Progenitor cell of endocrine pancreas (in vitro differentiated cells): ENCODE measurements around the gene SH2B3. TPM values are rescaled to one million over a fixed set of nuclear protein-coding genes. Genes with fewer than 3 reads are reported as not detected.

Experiments used
- DNase-seq: peaks from one replicate; pipeline ENCODE4 v3.0.0; 2021; ENCODE audit warnings: low spot score; ENCODE audit not compliant: unreplicated experiment
- H3K27ac Mint-ChIP-seq: 2 replicates; pipeline ENCODE4 v1.8.0; 2021; ENCODE audit warnings: mild to moderate bottlenecking, moderate library complexity, mixed read lengths
- H3K27me3 Mint-ChIP-seq: 2 replicates; pipeline ENCODE4 v1.8.0; 2021; ENCODE audit warnings: mixed read lengths
- H3K36me3 Mint-ChIP-seq: 2 replicates; pipeline ENCODE4 v1.8.0; 2022; ENCODE audit warnings: mixed read lengths; ENCODE audit not compliant: insufficient read depth
- H3K4me1 Mint-ChIP-seq: 2 replicates; pipeline ENCODE4 v1.8.0; 2021; ENCODE audit warnings: low read depth, mixed read lengths
- H3K4me3 Mint-ChIP-seq: 2 replicates; pipeline ENCODE4 v1.8.0; 2021; ENCODE audit warnings: low read depth, mild to moderate bottlenecking, moderate library complexity, mixed read lengths
- H3K9me3 Mint-ChIP-seq: 2 replicates; pipeline ENCODE4 v1.8.0; 2021; ENCODE audit warnings: low read depth, mixed read lengths
- total RNA-seq: library from RNA; stranded (reverse); gene quantifications from 2 replicates; pipeline ENCODE4 v1.2.1, GENCODE V29; 2021
- TF ChIP-seq, protein P1 (sequence below): fragments of 200-600 bp; sonication (generic); IDR thresholded peaks from one replicate; pipeline ENCODE4 v1.5.0; 2021; ENCODE audit warnings: antibody characterized with exemption, mild to moderate bottlenecking; ENCODE audit not compliant: unreplicated experiment

SH2B3 gene
- total RNA-seq, 1 donor from 2014 or later, result 0.72 TPM

- peaks cover 1% of the 10 kb centered on the region for H3K4me1 Mint-ChIP-seq
- H3K4me3 Mint-ChIP-seq, result no peak overlapping the region
- DNase-seq, result no peak
- H3K27me3 Mint-ChIP-seq, result peaks cover 23% of the 10 kb centered on the region
- no peaks in the 10 kb centered on the region for H3K9me3 Mint-ChIP-seq
- no peaks in the 10 kb centered on the region for H3K36me3 Mint-ChIP-seq
- TF ChIP-seq, protein P1, sequence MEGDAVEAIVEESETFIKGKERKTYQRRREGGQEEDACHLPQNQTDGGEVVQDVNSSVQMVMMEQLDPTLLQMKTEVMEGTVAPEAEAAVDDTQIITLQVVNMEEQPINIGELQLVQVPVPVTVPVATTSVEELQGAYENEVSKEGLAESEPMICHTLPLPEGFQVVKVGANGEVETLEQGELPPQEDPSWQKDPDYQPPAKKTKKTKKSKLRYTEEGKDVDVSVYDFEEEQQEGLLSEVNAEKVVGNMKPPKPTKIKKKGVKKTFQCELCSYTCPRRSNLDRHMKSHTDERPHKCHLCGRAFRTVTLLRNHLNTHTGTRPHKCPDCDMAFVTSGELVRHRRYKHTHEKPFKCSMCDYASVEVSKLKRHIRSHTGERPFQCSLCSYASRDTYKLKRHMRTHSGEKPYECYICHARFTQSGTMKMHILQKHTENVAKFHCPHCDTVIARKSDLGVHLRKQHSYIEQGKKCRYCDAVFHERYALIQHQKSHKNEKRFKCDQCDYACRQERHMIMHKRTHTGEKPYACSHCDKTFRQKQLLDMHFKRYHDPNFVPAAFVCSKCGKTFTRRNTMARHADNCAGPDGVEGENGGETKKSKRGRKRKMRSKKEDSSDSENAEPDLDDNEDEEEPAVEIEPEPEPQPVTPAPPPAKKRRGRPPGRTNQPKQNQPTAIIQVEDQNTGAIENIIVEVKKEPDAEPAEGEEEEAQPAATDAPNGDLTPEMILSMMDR, result no peak
- H3K27ac Mint-ChIP-seq, result no peak overlapping the region
Measured at GRCh38 chr12:111428081-111428727, 22.5 kb downstream of the SH2B3 start.

GRCh38 chr12:111428728-111429175 lies 23.0 kb downstream of the SH2B3 start:
- DNase-seq, result no peak
- Mint-ChIP-seq H3K4me3 (no peak overlapping the region), H3K27ac (no peak overlapping the region), H3K27me3 (peaks cover 23% of the 10 kb centered on the region), H3K36me3 (no peaks in the 10 kb centered on the region), H3K4me1 (peaks cover 1% of the 10 kb centered on the region), H3K9me3 (no peaks in the 10 kb centered on the region)
- TF ChIP-seq, protein P1, result no peak

GRCh38 chr12:111429828-111430432 lies 24.2 kb downstream of the SH2B3 start:
- TF ChIP-seq, protein P1, result no peak
- Mint-ChIP-seq H3K27me3 (peaks cover 27% of the 10 kb centered on the region), H3K27ac (no peak overlapping the region), H3K4me1 (peaks cover 9% of the 10 kb centered on the region), H3K9me3 (no peaks in the 10 kb centered on the region), H3K36me3 (no peaks in the 10 kb centered on the region), H3K4me3 (no peak overlapping the region)
- no peak for DNase-seq

DNA sequence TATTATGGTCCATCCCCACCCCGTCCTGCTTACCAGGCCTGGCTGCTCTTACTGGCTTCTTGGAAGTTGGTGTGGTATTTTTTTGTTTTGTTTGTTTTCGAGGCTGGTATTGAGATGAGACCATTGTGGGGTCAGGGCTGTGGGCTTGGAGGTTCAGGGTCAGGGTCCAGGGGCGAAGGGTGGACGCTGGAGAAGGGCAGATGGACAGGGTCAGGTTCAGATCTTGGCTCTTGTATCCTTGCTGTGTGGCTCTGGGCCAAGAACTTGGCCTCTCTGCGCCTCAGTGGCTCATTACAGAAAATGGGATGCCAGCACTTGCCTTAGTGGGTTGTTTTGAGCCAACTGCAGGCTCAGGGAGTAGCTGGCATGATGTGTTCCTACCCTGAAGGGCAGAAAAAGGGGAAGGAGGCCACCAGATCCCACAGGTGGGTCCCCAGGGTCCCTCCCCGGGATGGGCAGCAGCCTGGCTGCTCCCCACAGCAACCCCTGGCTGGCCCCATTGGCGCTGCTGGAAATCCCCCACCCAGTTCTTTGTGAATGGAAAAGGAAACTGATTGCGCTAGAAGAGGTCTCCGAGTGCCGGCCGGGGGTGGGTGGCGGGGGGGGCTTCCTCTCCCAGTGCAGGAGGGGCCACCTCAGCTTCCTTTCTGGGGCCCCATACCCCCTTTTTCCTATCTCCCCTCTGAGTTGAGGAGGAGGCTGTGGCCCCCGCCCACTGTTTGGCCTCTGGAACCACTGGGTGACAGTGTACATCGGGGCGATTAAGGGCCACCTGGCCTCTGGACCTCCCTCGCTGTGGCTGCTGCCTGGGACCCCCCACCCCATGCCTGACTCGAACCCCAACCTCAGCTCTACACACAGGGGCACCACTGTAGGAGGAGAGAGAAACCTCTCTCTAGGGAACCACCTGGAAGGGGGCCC lies 25.0 kb downstream of the SH2B3 start:
- TF ChIP-seq, protein P1, result no peak
- Mint-ChIP-seq H3K9me3 (no peaks in the 10 kb centered on the region), H3K4me3 (no peak overlapping the region), H3K36me3 (no peaks in the 10 kb centered on the region), H3K4me1 (peaks cover 9% of the 10 kb centered on the region), H3K27me3 (peaks cover 25% of the 10 kb centered on the region), H3K27ac (no peak overlapping the region)
- no peak for DNase-seq

DNA sequence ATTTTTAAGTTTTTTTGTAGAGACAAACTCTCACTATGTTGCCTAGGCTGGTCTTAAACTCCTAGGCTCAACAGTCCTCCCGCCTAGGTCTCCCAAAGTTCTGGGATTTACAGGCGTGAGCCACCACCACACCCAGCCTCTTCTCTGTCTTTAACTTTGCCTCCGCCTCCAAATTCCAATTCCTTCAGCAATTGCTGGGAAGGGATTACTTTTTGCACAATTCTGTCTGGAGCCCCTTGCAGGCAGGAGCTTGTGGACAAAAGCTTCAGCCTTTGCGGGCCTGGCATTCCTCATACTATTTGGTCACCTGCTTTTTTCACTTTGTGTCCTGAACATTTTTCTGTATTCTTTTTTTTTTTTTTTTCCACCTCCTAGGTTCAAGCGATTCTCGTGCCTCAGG lies 26.0 kb downstream of the SH2B3 start:
- Mint-ChIP-seq H3K4me3 (no peak overlapping the region), H3K4me1 (peaks cover 9% of the 10 kb centered on the region), H3K9me3 (no peaks in the 10 kb centered on the region), H3K27me3 (peaks cover 22% of the 10 kb centered on the region), H3K36me3 (no peaks in the 10 kb centered on the region), H3K27ac (no peak overlapping the region)
- TF ChIP-seq, protein P1, result no peak
- DNase-seq, result no peak
